DOHH2 (cell line): Measurements from ENCODE around the gene NLRP1.

Source experiments
- CTCF ChIP-seq: fragments of 200-600 bp; sonication (generic); IDR thresholded peaks from one replicate; pipeline ENCODE4 v1.5.1; 2014; ENCODE audit warnings: antibody characterized with exemption, mild to moderate bottlenecking, low read depth, low read length; ENCODE audit not compliant: poor library complexity, severe bottlenecking
- EZH2phosphoT487 ChIP-seq: fragments of 200-600 bp; sonication (generic); IDR thresholded peaks from 2 replicates; pipeline ENCODE4 v1.6.1; 2017; ENCODE audit warnings: borderline replicate concordance, mild to moderate bottlenecking, antibody characterized with exemption, low read length, moderate library complexity, mixed read lengths

DNA sequence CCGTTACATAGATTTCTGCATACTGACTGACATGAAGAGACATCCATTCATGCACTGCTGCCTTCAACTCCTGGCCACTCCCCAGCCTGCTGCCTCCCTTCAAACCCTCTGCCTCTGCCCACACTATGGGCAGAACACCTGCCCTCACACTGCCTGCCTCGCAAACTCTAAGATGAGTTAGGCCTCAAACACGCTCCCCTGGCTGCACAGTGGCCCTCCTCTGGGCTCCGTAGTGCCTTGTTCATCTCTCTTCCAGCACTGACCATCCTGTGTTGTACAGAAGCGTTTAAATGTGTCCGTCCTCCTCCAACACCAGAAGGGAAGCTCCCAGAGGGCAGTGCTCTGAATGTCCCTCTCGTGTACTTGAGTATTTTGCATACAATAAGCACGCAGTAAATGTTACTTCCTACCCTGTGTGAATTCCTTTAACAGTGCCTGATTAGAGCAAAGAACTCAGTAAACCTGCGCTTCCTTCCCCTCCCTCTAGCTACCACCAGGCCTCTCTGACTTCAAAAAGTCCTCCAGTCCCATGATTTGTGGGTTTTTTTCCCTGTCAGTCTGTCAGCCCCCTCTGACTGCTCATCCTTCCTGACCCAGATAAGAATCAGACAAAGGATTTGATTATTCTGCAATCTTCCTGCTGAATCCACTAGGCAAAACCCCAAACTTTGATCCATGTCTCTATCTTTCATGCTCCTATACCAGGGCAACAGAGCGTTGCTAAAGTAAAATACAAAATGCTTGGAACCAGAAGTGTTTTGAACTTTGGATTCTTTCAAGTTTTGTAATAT is 119.4 kb downstream of the NLRP1 start:
- TF ChIP-seq CTCF (no peak), EZH2phosphoT487 (no peak)
